NCI-H446 (cell line): ENCODE results near the gene FPR2.
"Not testable (repeated sequence)": the region's sequence is repeated elsewhere in the genome, so short reads cannot be mapped to it uniquely, and the experiment has no call there.

Source experiments
- DNase-seq, 2 experiments: peaks; one replicate each; lab custom pipeline; 2025; lab: John Stamatoyannopoulos, UW

The FPR2 gene, protein sequence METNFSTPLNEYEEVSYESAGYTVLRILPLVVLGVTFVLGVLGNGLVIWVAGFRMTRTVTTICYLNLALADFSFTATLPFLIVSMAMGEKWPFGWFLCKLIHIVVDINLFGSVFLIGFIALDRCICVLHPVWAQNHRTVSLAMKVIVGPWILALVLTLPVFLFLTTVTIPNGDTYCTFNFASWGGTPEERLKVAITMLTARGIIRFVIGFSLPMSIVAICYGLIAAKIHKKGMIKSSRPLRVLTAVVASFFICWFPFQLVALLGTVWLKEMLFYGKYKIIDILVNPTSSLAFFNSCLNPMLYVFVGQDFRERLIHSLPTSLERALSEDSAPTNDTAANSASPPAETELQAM

DNA sequence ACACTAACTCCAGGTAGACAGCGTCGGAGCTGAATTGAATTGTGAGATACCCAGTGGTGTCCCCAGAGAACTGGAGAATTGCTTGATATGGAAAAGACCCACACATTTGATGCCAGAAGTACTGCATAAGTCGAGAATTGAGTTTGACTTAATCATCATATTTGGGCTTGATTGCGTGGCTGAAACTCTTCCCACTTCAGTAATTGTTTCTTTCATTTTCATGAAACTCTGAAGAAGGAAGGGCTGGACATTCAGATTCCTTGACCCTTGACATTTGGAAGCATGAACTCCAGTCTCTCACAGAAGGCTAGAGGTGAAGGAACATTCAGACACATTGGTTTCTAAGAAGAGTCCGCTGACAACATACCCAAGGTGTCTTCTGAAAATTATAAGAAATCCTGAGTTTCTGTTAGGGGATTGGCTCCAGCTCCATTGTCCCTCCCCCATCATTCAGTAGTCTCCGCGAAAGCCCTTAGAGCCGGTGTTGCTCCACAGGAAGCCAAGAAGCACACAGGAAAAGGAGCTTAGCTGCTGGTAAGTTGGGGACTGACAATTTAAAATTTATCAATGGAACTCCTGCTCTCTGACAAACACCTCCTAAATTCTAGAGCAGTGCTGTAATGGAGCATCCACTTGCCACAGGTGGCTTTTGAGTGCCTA is at the start of gene FPR2:
FPR2 (plus strand) TSS at position 484 of the 660 bp plus-strand sequence. CDS start 7,479 bp downstream, outside the sequence.
- no peak for DNase-seq

DNA sequence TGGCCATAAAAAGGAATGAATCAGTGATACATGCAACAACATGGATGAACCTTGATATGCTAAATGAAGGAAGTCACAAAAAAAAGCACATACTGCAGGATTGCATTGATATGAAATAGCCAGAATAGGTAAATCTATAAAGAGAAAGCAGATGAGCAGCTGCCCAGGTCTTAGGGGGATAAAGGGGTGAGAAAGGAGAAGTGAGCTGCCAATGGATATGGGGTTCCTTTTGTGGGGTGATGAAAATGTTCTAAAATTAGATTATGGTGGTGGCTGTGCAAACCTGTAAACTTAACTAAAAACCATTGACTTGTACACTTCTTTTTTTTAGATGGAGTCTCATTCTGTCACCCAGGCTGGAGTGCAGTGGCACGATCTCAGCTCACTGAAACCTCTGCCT is 49.3 kb upstream of the FPR2 start:
- DNase-seq: no peak

DNA sequence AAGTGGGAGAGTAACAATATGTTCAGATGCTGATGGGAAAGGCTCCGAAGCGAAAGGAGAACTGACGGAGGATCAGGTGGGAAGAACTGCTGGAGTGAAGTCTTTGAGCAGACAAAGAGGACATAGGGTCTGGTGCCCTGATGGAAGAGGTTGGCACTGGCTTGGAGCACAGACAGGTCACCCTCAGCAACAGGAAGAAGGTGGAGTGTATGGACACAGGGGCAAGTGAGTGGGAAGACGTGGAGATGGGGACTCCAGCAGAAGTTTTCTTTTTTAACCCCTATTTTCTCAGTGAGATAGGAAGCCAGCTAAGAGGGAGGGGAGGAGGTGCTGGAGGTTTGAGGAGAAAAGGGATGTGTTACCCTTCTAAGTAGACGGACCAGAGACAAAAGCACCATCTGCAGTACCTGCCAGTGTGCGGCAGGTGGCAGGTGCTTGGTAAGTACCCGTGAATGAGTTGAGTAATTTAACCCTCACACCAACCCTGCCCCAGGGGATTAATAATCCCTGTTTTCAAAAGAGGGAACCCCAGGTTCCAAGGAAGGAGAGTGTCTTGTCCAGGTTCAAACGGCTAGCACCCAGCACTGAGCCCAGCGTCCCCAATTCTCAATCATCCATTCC is 48.4 kb upstream of the FPR2 start:
- no peak for DNase-seq

DNA sequence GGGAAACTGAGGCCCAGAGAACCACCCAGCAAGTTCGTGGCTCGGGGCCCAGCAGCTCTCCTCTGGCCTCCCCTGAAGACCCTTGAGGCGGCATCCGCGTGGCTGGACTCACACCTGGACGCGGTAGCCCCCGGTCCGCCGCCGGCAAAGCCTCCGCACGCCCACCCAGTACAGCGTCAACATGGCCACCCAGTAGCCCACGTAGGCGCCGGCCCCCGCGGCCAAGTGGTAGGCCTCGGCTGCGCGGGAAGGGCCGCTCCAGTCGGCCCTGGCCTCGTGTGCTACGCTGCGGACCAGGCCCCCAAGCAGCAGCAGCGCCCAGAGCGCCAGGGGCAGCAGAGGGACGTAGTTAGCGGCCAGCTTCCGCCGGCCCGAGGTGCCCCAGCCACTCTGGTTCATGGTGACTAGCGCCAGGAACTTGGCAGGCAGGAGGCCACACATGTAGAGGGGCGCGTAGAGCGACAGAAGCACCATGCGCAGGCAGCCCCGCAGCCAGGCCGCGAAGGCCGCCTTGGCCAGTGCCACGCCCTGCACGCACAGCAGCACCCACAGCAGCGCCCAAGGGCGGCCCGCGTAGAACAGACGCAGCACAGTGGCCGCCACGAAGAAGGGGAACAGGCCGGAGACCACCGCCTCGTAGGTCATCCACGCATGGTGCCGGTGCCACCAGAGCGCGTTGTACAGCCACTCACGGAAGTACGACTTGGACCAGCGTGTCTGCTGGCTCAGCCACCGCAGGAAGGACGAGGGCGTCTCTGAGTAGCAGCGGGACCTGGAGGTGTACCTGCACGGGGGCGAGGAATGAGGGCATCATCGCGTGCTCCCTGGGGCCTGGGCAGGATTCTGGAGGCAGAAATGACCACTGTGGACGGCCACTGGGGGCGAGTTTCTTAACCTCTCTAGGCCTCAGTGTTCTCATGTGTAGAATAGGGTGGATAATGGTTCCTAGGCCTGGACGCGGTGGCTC is 47.4 kb upstream of the FPR2 start:
- no peak for DNase-seq

DNA sequence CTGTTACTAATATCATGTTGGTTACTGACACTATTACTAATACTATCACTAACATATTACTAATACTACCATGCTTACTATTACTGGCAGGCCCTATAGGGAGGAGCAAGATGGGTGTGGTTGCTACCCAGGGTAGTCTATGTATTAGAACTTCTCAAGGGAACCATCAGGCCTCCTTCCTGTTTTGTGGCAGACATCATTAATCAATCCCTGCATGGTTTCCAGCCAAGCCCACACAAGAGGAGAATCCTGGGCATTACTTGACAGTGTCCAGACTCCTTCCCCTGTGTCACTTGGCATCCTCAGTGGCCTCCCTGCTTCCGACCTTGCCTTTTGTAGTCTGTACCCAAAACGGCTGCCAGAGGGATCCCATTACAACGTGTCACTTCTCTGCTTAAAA is 46.1 kb upstream of the FPR2 start:
- DNase-seq: no peak

DNA sequence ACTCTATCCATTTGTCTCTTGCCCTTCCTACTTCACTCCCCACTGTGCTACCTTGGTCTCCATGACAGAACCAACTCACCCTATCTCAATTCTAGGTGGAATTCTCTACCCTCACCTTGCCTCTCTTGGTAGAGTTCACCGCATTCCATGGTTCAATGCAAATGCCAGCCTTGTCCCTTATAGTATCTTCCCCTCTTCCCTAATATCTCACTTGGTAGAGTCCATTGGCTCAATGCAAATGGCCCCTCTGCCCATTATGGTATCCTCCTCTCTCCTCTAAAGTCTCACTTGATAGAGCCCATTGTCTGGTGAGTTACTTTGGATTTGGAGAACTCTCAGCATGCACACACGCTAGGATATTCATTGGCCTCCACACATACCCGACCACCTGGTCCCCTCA is 45.1 kb upstream of the FPR2 start:
- DNase-seq: no peak

DNA sequence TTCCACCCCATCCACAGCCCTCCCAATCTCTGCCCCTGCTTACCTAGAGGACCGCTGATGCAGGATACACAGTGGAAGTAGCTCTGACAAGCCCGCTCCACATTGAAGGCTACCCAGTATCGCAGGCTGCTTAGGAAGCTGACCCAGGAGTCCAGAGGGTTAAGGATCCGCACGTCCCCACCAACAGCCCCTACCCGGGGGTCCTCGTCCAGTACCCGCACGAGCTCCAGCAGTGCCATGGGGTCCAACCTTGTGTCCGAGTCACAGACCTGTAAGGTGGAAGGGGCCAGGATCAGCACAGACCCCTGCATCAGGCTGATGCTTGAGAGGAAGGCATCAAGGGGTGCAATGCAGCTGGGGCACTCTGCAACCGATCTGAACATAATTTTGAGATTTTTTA is 44.1 kb upstream of the FPR2 start:
- DNase-seq: no peak

DNA sequence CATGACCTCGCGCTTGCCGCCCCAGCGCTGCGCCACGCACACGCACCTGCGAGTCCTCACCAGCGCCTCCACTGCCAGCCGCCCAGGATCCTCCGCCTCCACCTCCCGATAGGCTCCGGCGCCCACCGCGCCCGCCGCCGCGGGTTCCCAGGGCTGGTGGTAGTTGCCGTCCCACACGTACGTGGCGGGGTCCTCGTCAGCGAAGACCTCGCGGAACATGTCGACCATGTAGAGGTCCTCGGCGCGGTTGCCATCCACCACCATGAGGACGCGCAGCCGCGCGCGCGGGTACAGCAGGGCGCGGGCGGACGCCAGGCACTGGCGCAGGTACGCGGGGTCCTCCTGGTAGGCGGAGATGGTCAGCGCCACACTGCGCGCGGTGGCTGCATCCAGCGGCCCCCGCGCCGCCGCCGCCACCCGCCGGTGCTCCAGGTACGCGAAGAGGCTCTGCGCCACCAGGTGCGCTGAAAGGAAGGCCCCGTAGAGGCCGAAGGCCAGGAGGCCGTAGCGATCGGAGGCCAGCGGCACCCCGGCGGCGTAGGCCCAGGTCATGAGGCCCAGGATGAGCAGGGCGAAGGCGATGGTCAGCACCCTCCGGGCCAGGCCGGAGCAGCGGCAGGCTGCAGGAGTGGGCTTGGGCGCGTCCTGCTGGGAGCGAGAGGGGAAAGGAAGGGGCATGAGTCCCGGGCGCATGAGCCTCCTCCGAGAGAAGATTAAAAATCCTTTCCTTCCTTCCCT is 41.6 kb upstream of the FPR2 start:
- no peak for DNase-seq

DNA sequence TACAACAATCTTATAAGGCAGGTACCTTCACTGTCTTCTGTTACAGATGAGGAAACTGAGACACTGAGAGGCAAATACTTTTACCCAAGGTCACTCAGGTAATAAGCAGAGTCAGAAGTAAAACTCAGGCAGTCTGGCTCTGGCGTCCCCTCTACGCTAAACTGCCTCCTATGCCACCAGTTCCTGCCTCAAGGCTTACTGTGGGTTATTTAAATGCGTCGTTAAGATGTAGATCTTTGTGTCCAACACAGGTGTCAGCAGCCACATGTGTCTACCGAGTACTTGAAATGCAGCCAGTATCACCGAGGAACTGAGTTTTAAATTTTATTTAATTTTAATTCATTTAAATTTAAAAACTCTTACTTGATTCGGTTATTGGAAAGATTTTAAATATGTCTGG is 39.1 kb upstream of the FPR2 start:
- DNase-seq: no peak

DNA sequence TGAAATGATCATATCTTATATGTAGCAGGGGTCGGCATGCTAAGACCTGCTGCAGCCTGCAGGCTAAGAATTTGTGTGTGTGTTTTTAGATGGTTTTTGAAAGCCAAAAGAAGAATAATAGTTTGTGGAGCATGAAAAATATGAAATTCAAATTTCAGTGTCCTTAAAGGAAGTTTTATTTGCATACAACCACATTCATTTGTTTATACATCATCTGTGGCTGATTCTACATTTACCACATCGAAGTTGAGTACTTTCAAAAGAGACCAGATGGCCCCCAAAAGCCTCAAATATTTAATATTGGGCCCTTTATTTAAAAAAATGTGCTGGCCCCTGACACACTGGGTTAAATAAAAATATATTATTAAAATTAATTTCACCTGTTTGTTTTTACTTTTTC is 38.5 kb upstream of the FPR2 start:
- no peak for DNase-seq

DNA sequence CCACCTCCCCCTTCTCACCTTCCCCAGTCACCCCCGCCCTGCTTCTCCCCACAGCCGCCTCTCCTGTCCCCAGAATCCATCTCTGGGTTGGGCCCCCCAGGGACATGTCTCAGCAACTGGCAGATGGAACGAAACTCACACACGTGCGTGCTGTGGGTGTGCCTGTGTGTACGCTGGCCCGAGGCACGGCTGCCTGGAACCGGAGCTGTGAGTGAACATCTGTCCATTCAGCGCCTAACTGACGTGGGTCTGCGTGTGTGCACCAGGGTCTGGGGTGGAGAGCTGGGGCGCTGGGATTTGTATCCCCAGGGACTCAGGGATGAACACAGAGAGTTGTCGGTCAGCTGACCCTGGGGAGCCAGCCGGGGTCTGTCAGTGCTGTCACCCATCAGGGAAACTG is 36.4 kb upstream of the FPR2 start:
- no peak for DNase-seq

DNA sequence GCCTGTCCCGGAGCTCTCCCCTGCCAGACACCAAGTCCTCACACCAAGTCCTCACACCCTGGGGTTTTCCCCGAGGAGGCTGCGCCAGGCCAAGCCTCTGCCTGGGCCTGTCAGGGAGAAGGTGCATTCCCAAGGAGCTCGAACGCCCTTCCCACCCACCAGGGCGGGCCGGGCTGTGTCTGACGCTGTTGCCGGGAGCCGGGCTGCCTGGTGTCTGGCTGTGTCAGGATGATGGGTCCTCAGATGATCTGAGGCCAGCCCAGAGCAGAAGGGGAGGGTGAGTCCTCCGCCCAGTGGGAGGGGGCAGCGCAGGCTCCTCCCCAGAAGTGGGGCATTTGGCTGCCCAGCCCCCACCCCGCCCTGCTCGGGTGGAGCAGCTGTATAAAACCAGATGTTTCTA is 34.9 kb upstream of the FPR2 start:
- no peak for DNase-seq

DNA sequence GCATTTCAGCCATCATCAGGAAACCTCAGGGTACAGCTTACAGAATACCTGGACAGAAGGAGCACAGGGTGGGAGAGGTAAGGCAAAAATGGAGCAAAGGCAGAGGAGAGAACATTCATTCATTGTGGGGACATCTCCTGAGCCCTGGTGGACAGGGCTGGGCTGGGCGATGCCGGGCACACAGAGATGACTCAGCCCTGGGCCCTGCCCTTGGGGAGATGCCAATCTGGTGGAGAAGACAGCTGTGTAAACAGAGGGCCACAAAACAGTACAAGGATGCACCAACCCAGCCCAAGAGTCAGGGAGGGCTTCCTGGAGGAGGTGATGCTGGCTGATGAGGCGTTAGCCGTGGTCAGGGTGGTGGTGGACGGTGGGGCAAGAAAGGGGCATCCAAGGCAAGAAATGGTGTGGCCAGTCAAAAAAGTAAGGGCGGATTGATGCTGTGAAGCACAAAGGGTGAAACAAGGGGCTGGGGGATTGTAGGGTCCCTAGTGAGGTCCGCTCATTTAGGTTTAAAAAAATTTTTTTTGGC is 33.6 kb upstream of the FPR2 start:
- DNase-seq: no peak

DNA sequence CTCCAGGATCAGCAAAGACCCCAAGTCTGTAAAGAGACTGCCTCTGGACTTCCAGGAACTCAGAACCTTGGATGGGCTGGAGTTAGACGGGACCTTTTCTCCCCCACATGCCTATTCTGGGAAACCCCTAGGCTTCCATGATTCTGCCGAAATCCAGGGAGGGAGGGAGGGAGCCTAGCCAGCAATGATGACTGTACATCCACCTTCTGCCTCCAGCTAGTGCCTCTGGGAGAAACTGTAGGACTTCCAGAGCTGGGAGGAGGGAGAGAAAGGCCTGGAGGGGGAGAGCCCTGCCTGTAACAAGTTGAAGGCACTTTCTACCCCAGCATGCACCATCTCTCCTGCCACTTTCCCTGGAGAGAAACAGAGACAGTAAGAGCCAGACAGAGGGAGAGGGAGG is 31.2 kb upstream of the FPR2 start:
- DNase-seq: no peak

DNA sequence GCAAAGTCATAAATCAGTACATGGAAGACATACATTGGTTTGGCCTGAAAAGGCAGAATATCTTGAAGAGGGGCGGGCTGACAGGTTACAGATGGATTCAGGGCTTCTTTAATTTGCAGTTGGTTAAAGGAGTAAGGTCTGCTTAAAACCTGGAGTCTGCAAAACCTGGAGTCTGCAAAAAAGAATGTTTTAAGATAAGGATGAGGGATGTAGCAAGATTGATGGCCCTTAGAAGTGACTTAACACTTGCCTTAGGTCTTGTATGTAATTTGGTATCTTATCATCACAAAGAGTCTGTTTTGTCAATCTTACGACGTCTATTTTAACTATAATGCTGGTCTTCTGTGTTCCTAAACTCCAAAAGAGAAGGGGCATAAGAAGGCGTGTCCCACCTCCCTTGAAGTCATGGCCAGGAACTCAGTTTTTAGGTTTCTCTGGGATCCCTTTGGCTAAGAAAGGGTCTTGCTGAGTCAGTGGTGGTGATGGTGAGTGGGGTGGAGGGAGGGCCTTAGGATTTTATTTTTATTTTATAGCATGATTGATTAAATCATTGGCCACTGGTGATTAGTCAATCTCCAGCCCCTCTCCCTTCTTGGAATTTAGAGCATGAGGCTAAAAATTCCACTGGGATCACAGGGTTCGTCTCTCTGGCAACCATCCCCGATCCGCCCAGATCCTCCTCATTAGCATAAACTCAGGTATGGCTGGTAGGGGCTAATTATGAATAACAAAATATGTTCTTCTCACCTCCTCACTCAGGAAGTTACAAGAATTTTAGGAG is 27.0 kb upstream of the FPR2 start:
- no peak for DNase-seq

DNA sequence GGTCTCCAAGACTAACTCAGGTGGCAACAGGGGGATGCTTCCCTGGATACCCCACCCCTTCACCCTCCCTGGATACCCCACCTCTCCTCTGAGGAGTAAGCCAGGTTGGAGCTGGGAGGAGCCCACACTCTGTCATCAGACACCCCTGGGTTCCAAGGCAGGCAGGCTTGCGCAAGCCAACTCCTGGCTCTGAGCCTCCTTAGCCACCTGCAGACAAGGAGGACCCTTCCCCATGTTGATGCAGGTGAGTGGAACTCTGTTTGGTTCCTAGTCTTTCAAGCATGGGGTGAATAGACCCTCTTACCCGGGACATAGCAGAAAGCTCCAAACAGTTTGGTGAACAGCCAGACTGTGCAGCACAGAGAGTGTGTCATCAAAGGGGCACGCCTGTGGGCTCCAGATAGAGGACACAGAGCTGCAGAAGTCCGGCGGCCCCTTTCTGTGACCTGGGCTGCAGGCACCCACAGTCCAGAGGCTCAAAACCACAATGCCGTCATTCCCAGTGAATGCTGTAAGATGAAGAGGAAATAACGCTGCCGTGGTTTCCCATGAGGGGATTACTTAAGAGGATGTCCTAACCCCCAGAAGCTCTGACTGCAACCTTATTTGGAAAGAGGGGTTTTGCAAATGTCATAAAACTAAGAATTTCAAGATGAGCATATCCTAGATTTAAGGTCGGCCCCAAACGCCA is 25.1 kb upstream of the FPR2 start:
- no peak for DNase-seq

DNA sequence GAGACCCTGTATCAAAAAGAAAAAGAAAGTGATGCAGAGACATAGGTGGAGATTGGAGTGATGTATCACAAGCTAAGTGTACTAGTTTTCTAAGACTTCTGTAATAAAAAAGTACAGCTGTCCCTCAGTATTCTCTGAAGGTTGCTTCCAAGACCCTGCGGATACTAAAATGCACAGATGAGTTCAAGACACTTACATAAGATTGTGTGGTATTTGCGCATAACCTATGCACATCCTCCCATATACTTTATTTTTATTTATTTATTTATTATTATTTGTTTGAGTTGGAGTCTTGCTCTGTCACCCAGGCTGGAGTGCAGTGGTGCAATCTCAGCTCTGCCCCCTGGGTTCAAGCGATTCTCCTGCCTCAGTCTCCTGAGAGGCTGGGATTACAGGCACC is 23.6 kb upstream of the FPR2 start:
- DNase-seq: no peak

DNA sequence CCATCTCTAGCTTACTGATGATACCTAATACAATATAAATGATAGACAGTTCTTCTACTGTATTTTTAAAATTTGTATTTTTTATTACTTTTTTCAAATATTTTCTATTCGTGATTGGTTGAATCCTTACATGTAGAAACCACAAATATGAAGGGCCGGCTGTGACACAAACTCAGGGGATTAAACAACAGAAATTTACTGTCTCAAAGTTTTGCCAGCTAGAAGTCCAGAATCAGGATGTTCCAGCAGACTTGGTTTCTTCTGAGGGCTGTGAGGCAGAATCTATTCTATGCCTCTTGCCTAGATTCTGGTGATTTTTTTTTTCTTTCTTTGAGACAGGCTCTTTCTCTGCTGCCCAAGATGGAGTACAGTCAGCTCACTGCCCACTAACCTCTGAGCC is 23.1 kb upstream of the FPR2 start:
- DNase-seq: no peak

DNA sequence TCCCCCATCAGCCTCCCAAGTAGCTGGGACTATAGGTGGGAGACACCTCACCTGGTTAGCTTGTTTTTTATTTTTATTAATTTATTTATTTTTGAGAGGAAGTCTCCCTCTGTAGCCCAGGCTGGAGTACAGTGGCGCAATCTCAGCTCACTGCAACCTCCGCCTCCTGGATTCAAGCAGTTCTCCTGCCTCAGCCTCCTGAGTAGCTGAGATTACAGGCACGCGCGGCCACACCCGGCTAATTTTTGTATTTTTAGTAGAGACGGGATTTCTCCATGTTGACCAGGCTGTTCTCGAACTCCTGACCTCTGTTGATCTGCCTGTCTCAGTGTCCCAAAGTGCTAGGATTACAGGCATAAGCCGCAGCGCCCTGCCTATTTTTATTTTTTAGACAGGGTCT is 22.5 kb upstream of the FPR2 start:
- not testable (repeated sequence) for DNase-seq
